GM12874 (cell line): ENCODE measurements around the gene FBLN2.

Source experiments
- CTCF ChIP-seq: IDR thresholded peaks from 2 replicates; pipeline ENCODE4 v1.5.1; 2011; ENCODE audit warnings: low read depth, mild to moderate bottlenecking, control low read depth, low read length, moderate library complexity; ENCODE audit not compliant: insufficient read depth

The FBLN2 gene

GRCh38 chr3:13521309-13521708, 27.6 kb upstream of the FBLN2 start:
- no peak for TF ChIP-seq CTCF

- no peak for TF ChIP-seq CTCF
Observed at GRCh38 chr3:13522236-13522635, 26.7 kb upstream of the FBLN2 start.

DNA sequence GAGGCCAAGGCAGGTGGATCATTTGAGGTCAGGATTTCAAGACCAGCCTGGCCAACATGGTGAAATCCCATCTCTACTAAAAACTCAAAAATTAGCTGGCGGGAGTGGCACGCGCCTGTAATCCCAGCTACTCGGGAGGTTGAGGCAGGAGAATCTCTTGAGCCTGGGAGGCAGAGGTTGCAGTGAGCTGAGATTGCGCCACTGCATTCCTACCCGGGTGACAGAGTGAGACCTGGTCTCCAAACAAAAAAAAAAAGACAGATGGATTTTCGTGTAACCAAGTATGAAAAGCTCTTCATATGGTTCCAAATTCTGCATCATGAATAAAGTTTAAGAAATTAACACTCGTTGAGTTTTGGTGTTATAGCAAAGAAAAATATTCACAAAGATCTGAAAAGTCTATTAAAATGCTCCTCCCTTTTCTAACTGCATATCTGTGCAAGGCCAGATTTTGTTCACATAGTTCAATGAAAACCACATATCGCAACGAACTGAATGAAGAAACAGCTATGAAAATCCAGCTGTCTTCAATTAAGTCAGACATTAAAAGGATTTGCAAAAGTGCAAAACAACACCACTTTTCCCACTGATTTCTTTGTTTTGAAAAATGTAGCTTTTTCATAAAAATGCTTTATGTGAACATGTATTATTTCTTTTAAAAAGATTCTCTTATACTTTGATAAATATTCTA, 23.8 kb upstream of the FBLN2 start:
- TF ChIP-seq CTCF: no peak

DNA sequence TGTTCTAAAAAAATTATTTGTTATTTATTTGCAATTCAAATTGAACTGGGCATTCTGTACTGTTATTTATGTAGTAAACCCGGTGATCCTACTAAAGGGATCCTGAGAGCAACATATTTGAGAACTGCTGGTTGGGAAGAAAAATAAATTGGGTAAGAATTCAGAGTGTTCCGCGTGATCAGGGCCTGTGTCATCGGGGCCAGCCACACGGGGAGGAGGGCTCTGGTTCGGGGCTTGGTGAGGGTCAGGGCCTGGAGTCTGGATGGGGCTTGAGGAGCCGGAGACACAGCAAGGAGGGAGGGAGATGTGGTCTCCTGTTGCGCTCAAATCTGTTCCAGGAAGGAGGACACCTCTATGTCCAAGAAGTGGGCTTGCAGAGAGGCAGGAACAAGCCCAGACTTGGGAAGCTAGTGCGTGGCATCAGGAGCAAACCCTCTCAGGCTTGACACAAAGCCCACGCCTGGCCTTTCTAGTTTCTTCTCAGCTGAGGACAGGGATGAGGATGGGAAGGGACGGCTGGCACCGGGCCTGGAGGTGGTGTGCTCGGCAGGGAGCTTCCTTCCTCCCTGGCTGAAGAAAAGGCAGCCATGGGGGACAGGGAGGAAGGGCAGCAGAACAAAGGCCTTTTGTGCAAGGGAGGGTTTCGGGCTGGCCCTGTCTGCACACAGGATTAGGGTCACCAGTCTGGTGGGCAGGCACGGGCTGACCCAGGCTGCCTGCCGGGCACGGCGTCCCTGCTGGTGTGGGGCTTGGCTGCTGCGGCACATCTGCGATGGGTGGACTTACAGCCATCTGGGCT, 22.9 kb upstream of the FBLN2 start:
- TF ChIP-seq CTCF: no peak

DNA sequence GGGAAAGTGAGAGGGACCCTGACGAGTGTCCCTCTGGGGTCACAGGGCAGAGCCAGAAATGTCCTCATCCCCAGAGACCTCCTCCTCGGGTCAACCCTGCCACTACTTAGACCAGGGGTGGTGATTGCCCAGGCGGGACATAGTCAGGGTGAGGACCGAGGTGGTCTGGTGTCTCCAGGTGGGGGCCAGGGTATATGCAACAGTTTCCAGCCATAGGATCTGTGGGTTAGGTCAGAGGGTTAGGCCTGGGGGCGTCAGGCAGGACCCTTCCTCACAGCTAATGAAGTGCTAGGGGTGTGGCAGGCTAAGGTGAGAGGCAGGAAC, 22.3 kb upstream of the FBLN2 start:
- no peak for TF ChIP-seq CTCF

DNA sequence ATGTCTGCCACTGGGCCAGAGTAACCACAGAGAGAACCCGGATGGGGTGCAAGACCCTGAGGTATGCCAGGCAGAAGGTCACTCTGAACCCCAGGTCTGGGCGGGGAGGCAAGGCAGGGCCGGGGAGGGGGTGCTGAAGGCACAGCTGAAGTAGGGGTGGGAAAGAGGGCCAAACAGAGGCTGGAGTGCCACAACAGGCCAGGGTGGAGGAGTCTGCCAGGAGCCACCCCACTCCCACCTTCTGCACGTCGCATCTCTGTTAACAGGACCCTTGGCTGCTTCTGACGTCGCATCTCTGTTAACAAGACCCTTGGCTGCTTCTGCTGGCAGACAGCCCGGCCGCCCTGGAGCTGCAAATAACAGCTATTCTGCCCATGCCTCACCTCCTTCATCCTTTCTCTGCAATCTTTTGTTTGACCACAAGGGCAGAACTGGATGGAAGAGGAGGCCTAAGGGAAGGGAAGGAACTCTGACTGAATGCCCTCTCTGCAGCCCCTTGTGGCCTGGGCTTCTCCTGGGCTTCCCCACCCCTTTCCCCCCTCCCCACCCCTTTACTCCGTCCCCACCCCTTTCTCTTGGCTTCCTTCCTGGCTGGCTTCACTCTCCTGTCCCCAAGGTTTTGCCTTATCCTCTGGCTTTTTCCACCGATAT, 20.6 kb upstream of the FBLN2 start:
- no peak for TF ChIP-seq CTCF

DNA sequence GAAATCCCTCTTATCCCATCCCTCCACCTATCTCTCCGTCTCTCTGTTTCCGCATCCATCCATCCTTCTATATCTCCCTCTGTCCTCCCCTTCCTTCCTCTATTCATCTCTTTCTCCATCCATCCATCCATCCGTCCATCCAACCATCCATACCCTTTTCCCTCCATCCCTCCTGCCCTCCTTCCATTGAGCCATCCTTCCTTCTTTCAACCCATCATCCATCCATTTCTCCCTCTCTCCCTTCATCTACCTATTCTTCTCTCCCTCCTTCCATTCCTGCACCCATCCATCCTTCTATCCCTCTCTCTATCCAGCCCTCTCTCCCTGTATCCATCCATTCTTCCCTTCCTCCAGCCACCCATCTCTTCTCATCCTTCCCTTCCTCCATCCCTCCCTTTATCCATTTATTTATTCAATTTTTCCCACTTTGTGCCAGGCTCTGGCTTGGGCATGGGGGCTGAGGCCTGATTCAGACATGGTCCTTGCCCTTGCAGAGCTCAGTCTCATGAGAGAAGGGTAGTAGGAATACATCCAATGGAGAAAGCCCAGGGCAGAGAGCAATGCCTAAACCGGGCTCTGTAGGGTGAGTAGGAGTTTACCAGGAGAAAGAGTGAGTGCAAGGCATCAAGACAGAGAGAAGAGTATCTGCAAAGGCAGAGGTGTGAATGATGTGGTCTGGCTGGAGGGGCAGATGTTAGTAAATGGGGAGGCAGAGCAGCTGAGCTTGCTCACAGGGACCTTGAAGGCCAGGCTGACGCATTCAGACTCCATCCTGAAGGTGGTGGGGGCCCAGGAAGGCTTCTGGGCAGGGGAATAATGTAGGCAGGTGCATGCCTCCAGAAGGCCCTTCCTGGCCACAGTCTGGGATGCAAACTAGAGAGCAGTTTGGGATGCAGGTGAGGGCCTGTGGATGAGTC, 19.5 kb upstream of the FBLN2 start:
- TF ChIP-seq CTCF: no peak
